Sigmoid colon (tissue), 4 donors: ENCODE results near the gene BRI3.

Experiments
- CTCF ChIP-seq, 4 experiments: fragments of 450-650 bp in 3 of 4; fragments of 200-600 bp in 1 of 4; IDR thresholded peaks; one replicate each; pipeline ENCODE4 v1.5.1; 2016 to 2019; ENCODE audit warnings: antibody characterized with exemption in 4 of 4, mild to moderate bottlenecking in 3 of 4, moderate library complexity in 2 of 4
- POLR2AphosphoS5 ChIP-seq, 4 donors: sonication (generic); formaldehyde crosslinking; IDR thresholded peaks; one replicate each; pipeline ENCODE4 v1.6.1; 2017; ENCODE audit warnings: antibody characterized with exemption in 4 of 4

- no peak for TF ChIP-seq CTCF (IDR thresholded peaks at IDR 0.05)
- no peak for TF ChIP-seq POLR2AphosphoS5 (IDR thresholded peaks at IDR 0.05)
Observed at GRCh38 chr7:98241674-98242241, 39.7 kb upstream of the BRI3 start.
